Measurements from ENCODE around the gene POM121L2. TPM values are rescaled to one million over a fixed set of nuclear protein-coding genes. Genes with fewer than 3 reads are reported as not detected.

The POM121L2 gene
- polyA plus RNA-seq, 1 donor from 2014 or later: not detected

GRCh38 chr6:27293436-27294098, 18.5 kb downstream of the POM121L2 start:
- no peak overlapping the region for H3K9ac ChIP-seq (ENCODE audit: low read length)
- H2AFZ ChIP-seq (ENCODE audit: low read depth, low read length): no peak overlapping the region
- H3K4me3 ChIP-seq (ENCODE audit: low read length): no peak overlapping the region
- H3K4me2 ChIP-seq (ENCODE audit: low read length): no peak overlapping the region
- no peak for TF ChIP-seq MXI1 (conservative IDR thresholded peaks at IDR 0.05; ENCODE audit: poor library complexity, severe bottlenecking)
- TF ChIP-seq POLR2AphosphoS5 (IDR thresholded peaks at IDR 0.05): peak; percentile 58
- peaks cover 25% of the 10 kb centered on the region for H3K9me3 ChIP-seq (ENCODE audit: low read length)
- H3K27ac ChIP-seq (ENCODE audit: low read length): no peak overlapping the region
- H3F3A ChIP-seq (ENCODE audit: insufficient read depth, low read length, poor library complexity, severe bottlenecking): no peaks in the 10 kb centered on the region
- no peaks in the 10 kb centered on the region for H3K9me2 ChIP-seq (ENCODE audit: insufficient read depth, low read length)
- no peaks in the 10 kb centered on the region for H4K20me1 ChIP-seq (ENCODE audit: insufficient read depth)
- no peaks in the 10 kb centered on the region for H3K36me3 ChIP-seq (ENCODE audit: insufficient read depth, low read length)
- no peaks in the 10 kb centered on the region for H3K79me2 ChIP-seq (replicated peaks; ENCODE audit: insufficient read depth, low read length)
- peaks cover 100% of the 10 kb centered on the region for H3K27me3 ChIP-seq (ENCODE audit: insufficient read depth, low read depth, low read length)

- Histone ChIP-seq H3K36me3 (ENCODE audit: insufficient read depth, low read length) (no peaks in the 10 kb centered on the region), H3K4me2 (ENCODE audit: low read length) (no peak overlapping the region), H3K9me3 (ENCODE audit: low read length) (peaks cover 30% of the 10 kb centered on the region), H3K9ac (ENCODE audit: low read length) (no peak overlapping the region), H3F3A (ENCODE audit: insufficient read depth, low read length, poor library complexity, severe bottlenecking) (no peaks in the 10 kb centered on the region), H2AFZ (ENCODE audit: low read depth, low read length) (no peak overlapping the region), H3K27me3 (ENCODE audit: insufficient read depth, low read depth, low read length) (peaks cover 98% of the 10 kb centered on the region), H3K27ac (ENCODE audit: low read length) (no peak overlapping the region), H3K4me3 (ENCODE audit: low read length) (peak overlapping the region; percentile 3), H3K9me2 (ENCODE audit: insufficient read depth, low read length) (no peaks in the 10 kb centered on the region), H3K79me2 (replicated peaks; ENCODE audit: insufficient read depth, low read length) (no peaks in the 10 kb centered on the region), H4K20me1 (ENCODE audit: insufficient read depth) (no peaks in the 10 kb centered on the region)
- TF ChIP-seq POLR2AphosphoS5 (IDR thresholded peaks at IDR 0.05) (no peak), SMC3 (conservative IDR thresholded peaks at IDR 0.05; ENCODE audit: poor library complexity) (no peak), EP300 (conservative IDR thresholded peaks at IDR 0.05; ENCODE audit: poor library complexity, severe bottlenecking) (no peak), TAF1 (IDR thresholded peaks at IDR 0.05; ENCODE audit: low read depth) (no peak), EZH2 (IDR thresholded peaks at IDR 0.05; ENCODE audit: borderline replicate concordance, insufficient read depth, low read length, poor library complexity, severe bottlenecking) (no peak), RAD21 (conservative IDR thresholded peaks at IDR 0.05) (no peak), MXI1 (conservative IDR thresholded peaks at IDR 0.05; ENCODE audit: poor library complexity, severe bottlenecking) (no peak), CTCF (IDR thresholded peaks at IDR 0.05; ENCODE audit: poor library complexity, severe bottlenecking) (no peak)
- TF ChIP-seq, protein P1, sequence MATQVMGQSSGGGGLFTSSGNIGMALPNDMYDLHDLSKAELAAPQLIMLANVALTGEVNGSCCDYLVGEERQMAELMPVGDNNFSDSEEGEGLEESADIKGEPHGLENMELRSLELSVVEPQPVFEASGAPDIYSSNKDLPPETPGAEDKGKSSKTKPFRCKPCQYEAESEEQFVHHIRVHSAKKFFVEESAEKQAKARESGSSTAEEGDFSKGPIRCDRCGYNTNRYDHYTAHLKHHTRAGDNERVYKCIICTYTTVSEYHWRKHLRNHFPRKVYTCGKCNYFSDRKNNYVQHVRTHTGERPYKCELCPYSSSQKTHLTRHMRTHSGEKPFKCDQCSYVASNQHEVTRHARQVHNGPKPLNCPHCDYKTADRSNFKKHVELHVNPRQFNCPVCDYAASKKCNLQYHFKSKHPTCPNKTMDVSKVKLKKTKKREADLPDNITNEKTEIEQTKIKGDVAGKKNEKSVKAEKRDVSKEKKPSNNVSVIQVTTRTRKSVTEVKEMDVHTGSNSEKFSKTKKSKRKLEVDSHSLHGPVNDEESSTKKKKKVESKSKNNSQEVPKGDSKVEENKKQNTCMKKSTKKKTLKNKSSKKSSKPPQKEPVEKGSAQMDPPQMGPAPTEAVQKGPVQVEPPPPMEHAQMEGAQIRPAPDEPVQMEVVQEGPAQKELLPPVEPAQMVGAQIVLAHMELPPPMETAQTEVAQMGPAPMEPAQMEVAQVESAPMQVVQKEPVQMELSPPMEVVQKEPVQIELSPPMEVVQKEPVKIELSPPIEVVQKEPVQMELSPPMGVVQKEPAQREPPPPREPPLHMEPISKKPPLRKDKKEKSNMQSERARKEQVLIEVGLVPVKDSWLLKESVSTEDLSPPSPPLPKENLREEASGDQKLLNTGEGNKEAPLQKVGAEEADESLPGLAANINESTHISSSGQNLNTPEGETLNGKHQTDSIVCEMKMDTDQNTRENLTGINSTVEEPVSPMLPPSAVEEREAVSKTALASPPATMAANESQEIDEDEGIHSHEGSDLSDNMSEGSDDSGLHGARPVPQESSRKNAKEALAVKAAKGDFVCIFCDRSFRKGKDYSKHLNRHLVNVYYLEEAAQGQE (IDR thresholded peaks at IDR 0.05; ENCODE audit: borderline replicate concordance): no peak
Observed at GRCh38 chr6:27290850-27291208, 21.2 kb downstream of the POM121L2 start.

Measured in neural cell (in vitro differentiated cells).